ENCODE data around the gene NUCB1.

- TF ChIP-seq CTCF (IDR thresholded peaks at IDR 0.05; ENCODE audit: low read depth, low read length) = no peak
- TF ChIP-seq POLR2A (IDR thresholded peaks at IDR 0.05; ENCODE audit: extremely low read depth, insufficient read length) = no peak
Observed at GRCh38 chr19:48883726-48884125, 16.4 kb upstream of the NUCB1 start.
